NT2/D1 (cell line): ENCODE data around the gene CPSF3.

ENCODE experiments used
- SUZ12 ChIP-seq: IDR thresholded peaks from 2 replicates; pipeline ENCODE4 v1.6.1; 2011; ENCODE audit not compliant: insufficient read length, insufficient read depth; ENCODE audit errors: extremely low read depth
- YY1 ChIP-seq: IDR thresholded peaks from 2 replicates; pipeline ENCODE4 v1.6.1; 2011; ENCODE audit not compliant: insufficient read length, insufficient read depth

DNA sequence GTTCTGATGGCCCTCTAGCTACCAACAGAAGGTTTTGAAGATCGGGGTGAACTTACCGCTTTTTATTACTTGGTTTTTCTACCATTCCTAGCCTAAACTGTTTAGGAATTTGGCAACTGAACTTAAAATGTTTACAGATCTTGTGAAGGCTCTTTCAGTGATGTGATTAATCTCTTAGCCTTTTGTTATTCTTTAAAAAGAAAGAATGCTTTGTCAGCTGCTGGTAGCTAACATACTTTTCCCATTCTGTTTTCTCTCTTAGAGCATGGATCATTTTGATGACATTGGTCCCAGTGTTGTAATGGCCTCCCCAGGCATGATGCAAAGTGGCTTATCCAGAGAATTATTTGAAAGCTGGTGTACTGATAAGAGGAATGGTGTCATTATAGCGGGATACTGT, 18.1 kb downstream of the CPSF3 start:
- TF ChIP-seq YY1 (no peak), SUZ12 (no peak)
